Measurements from ENCODE around the gene SPPL3.

Gene SPPL3

GRCh38 chr12:120720987-120721801, 183.0 kb downstream of the SPPL3 start:
- no peak for DNase-seq

GRCh38 chr12:120720234-120720986, 183.7 kb downstream of the SPPL3 start:
- DNase-seq = peak in 10 of 14 donors; percentile 8 to 78 (median 40)

GRCh38 chr12:120719496-120720233, 184.5 kb downstream of the SPPL3 start:
- no peak for DNase-seq

DNA sequence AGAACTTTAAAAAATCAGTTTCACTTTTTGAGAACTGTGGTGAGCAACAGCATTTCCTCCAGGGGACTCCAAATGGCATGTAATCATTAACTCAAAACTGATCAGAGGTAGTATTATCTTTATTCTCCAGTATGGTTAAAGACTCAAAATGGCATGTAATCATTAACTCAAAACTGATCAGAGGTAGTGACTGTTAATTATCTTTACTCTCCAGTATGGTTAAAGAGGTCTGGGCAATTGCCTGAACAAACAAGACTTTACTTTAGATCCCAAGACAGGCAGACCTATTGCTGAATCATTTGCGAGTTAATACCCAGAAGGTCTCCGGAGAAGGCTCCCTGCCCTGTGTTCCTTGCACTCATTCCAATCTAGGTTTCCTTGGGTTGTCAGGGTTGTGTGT, 185.1 kb downstream of the SPPL3 start:
- DNase-seq = no peak

GRCh38 chr12:120718055-120718454, 186.1 kb downstream of the SPPL3 start:
- DNase-seq = no peak

- peak in 11 of 14 donors; percentile 11 to 66 (median 39) for DNase-seq
Measured at GRCh38 chr12:120713861-120714482, 190.2 kb downstream of the SPPL3 start.

GRCh38 chr12:120712610-120713009, 191.5 kb downstream of the SPPL3 start:
- DNase-seq = no peak

Measured in C1 segment of cervical spinal cord (tissue), 14 donors.